ENCODE data around the gene COL6A2.
A peak's percentile ranks its signal among the peaks of the same experiment; 100 is the strongest.

The COL6A2 gene

GRCh38 chr21:46151989-46152926, 54.3 kb downstream of the COL6A2 start:
- H3K27me3 Mint-ChIP-seq: no peaks in the 10 kb centered on the region
- H3K27ac Mint-ChIP-seq: peak overlapping the region in 1 of 2 donors; percentile 78
- no peaks in the 10 kb centered on the region for H3K9me3 Mint-ChIP-seq
- ATAC-seq (no peak), DNase-seq (no peak)
- no peaks in the 10 kb centered on the region for H3K4me1 Mint-ChIP-seq
- no peak overlapping the region for H3K4me3 Mint-ChIP-seq

GRCh38 chr21:46152927-46153246, 55.0 kb downstream of the COL6A2 start:
- Mint-ChIP-seq H3K27ac (no peak overlapping the region), H3K4me3 (no peak overlapping the region), H3K27me3 (no peaks in the 10 kb centered on the region), H3K4me1 (no peaks in the 10 kb centered on the region), H3K9me3 (no peaks in the 10 kb centered on the region)
- DNase-seq (no peak), ATAC-seq (peak; percentile 33)

GRCh38 chr21:46153247-46154154, 55.6 kb downstream of the COL6A2 start:
- Mint-ChIP-seq H3K4me1 (no peaks in the 10 kb centered on the region), H3K9me3 (no peaks in the 10 kb centered on the region), H3K27me3 (no peaks in the 10 kb centered on the region), H3K4me3 (no peak overlapping the region), H3K27ac (no peak overlapping the region)
- DNase-seq (peak; percentile 52 to 60), ATAC-seq (peak; percentile 77)

- ATAC-seq: no peak
These were observed 56.4 kb downstream of the COL6A2 start for GRCh38 chr21:46154155-46154954.

GRCh38 chr21:46154955-46155513, 57.1 kb downstream of the COL6A2 start:
- Mint-ChIP-seq H3K4me1 (no peaks in the 10 kb centered on the region), H3K27ac (no peak overlapping the region), H3K9me3 (no peaks in the 10 kb centered on the region), H3K4me3 (no peak overlapping the region), H3K27me3 (no peaks in the 10 kb centered on the region)
- ATAC-seq (no peak), DNase-seq (no peak)

More at GRCh38 chr21:46154155-46154954, 56.4 kb downstream of the COL6A2 start:
- no peak overlapping the region for H3K4me3 Mint-ChIP-seq
- H3K27ac Mint-ChIP-seq: no peak overlapping the region
- no peaks in the 10 kb centered on the region for H3K4me1 Mint-ChIP-seq
- no peaks in the 10 kb centered on the region for H3K27me3 Mint-ChIP-seq
- no peaks in the 10 kb centered on the region for H3K9me3 Mint-ChIP-seq
- DNase-seq: no peak

GRCh38 chr21:46155514-46156377, 57.8 kb downstream of the COL6A2 start, which contains the start of gene FTCD:
FTCD (minus strand) TSS chr21:46155579; CDS start chr21:46155523, 56 bp downstream.
- Mint-ChIP-seq H3K9me3 (no peaks in the 10 kb centered on the region), H3K27ac (no peak within 1 kb of the TSS), H3K27me3 (no peaks in the 10 kb centered on the region), H3K4me3 (no peak within 1 kb of the TSS), H3K4me1 (no peaks in the 10 kb centered on the region)
- DNase-seq (no peak), ATAC-seq (no peak)

- H3K9me3 Mint-ChIP-seq: no peaks in the 10 kb centered on the region
- H3K4me3 Mint-ChIP-seq: no peak overlapping the region
- no peaks in the 10 kb centered on the region for H3K4me1 Mint-ChIP-seq
- no peak overlapping the region for H3K27ac Mint-ChIP-seq
- no peak for ATAC-seq
- no peak for DNase-seq
- no peaks in the 10 kb centered on the region for H3K27me3 Mint-ChIP-seq
These were observed 58.4 kb downstream of the COL6A2 start for GRCh38 chr21:46156378-46156645.

GRCh38 chr21:46156678-46157077, 58.8 kb downstream of the COL6A2 start:
- ATAC-seq: no peak
- H3K4me3 Mint-ChIP-seq: no peak overlapping the region
- no peaks in the 10 kb centered on the region for H3K4me1 Mint-ChIP-seq
- H3K27ac Mint-ChIP-seq: no peak overlapping the region
- DNase-seq: no peak
- H3K27me3 Mint-ChIP-seq: no peaks in the 10 kb centered on the region
- no peaks in the 10 kb centered on the region for H3K9me3 Mint-ChIP-seq

GRCh38 chr21:46157396-46157986, 59.6 kb downstream of the COL6A2 start:
- DNase-seq (no peak), ATAC-seq (no peak)
- no peaks in the 10 kb centered on the region for H3K4me1 Mint-ChIP-seq
- H3K4me3 Mint-ChIP-seq: no peak overlapping the region
- no peak overlapping the region for H3K27ac Mint-ChIP-seq
- H3K9me3 Mint-ChIP-seq: no peaks in the 10 kb centered on the region
- peaks cover under 1% of the 10 kb centered on the region for H3K27me3 Mint-ChIP-seq

- no peak overlapping the region for H3K4me3 Mint-ChIP-seq
- no peak for DNase-seq
- no peak for ATAC-seq
- no peaks in the 10 kb centered on the region for H3K4me1 Mint-ChIP-seq
- H3K27me3 Mint-ChIP-seq: peaks cover 6% of the 10 kb centered on the region
- no peak overlapping the region for H3K27ac Mint-ChIP-seq
- H3K9me3 Mint-ChIP-seq: no peaks in the 10 kb centered on the region
These were observed 60.1 kb downstream of the COL6A2 start for GRCh38 chr21:46157987-46158451.

- Mint-ChIP-seq H3K4me3 (no peak overlapping the region), H3K27me3 (peaks cover 12% of the 10 kb centered on the region), H3K4me1 (no peaks in the 10 kb centered on the region), H3K9me3 (no peaks in the 10 kb centered on the region), H3K27ac (no peak overlapping the region)
- ATAC-seq: no peak
- DNase-seq: no peak
These were observed 60.9 kb downstream of the COL6A2 start for GRCh38 chr21:46158666-46159300.

- H3K4me1 Mint-ChIP-seq: no peaks in the 10 kb centered on the region
- H3K9me3 Mint-ChIP-seq: no peaks in the 10 kb centered on the region
- H3K27me3 Mint-ChIP-seq: peaks cover 12% of the 10 kb centered on the region
- DNase-seq (no peak), ATAC-seq (no peak)
- no peak overlapping the region for H3K4me3 Mint-ChIP-seq
- H3K27ac Mint-ChIP-seq: peak overlapping the region in 1 of 2 donors; percentile 74
These were observed 61.5 kb downstream of the COL6A2 start for GRCh38 chr21:46159390-46159789.

GRCh38 chr21:46159841-46160656, 62.1 kb downstream of the COL6A2 start:
- no peak for DNase-seq
- Mint-ChIP-seq H3K4me1 (no peaks in the 10 kb centered on the region), H3K4me3 (no peak overlapping the region), H3K27me3 (peaks cover 12% of the 10 kb centered on the region), H3K9me3 (no peaks in the 10 kb centered on the region), H3K27ac (no peak overlapping the region)
- peak; percentile 5 for ATAC-seq

Measured in stimulated activated naive CD8-positive, alpha-beta T cell treated with anti-CD3 and anti-CD28 coated beads, Interleukin-15, amount 100 ng/mL, for 72 hours (primary cell).